ENCODE data around the gene ATP1A3. TPM values are rescaled to one million over a fixed set of nuclear protein-coding genes. Genes with fewer than 3 reads are reported as not detected.

Gene ATP1A3
- total RNA-seq, 1 experiment from 2014 or later, result 8.5 TPM

GRCh38 chr19:42028304-42029216 is 34.5 kb upstream of the ATP1A3 start:
- Histone ChIP-seq H3K27me3 (replicated peaks; ENCODE audit: insufficient read depth, low read depth, low read length, poor library complexity) (no peaks in the 10 kb centered on the region), H3K9me3 (ENCODE audit: low read depth, low read length, poor library complexity, severe bottlenecking) (no peaks in the 10 kb centered on the region), H3K27ac (ENCODE audit: low read depth, low read length, poor library complexity, severe bottlenecking) (no peak overlapping the region), H3K4me3 (ENCODE audit: low read depth, low read length, poor library complexity, severe bottlenecking) (no peak overlapping the region), H3K36me3 (ENCODE audit: insufficient read depth, low read length, poor library complexity, severe bottlenecking) (no peaks in the 10 kb centered on the region), H3K4me1 (ENCODE audit: insufficient read depth, low read length, poor library complexity, severe bottlenecking) (peaks cover 10% of the 10 kb centered on the region)
- TF ChIP-seq EZH2 (IDR thresholded peaks at IDR 0.05; ENCODE audit: borderline replicate concordance, low read depth, low read length, poor library complexity, severe bottlenecking) (no peak), CTCF (conservative IDR thresholded peaks at IDR 0.05; ENCODE audit: low read depth, low read length) (peak; percentile 97)
- DNase-seq (ENCODE audit: low spot score), result peak; percentile 53
- ChIA-PET POLR2A (ENCODE audit: low non-redundant PET) (no interaction called here), CTCF (interaction anchor here (0.6 to 0.9 kb wide), 2 partner anchors 18 to 64 kb away, joined by 3 to 5 read pairs; no protein-coding TSS in a partner anchor)
- no TSS peak for BruUV-seq (replicated peaks)
- intact Hi-C loops (cut with micrococcal nuclease; ENCODE audit: unreplicated experiment), result no loop called here

GRCh38 chr19:42024622-42025111 is 30.6 kb upstream of the ATP1A3 start:
- Histone ChIP-seq H3K4me1 (ENCODE audit: insufficient read depth, low read length, poor library complexity, severe bottlenecking) (no peaks in the 10 kb centered on the region), H3K9me3 (ENCODE audit: low read depth, low read length, poor library complexity, severe bottlenecking) (no peaks in the 10 kb centered on the region), H3K36me3 (ENCODE audit: insufficient read depth, low read length, poor library complexity, severe bottlenecking) (no peaks in the 10 kb centered on the region), H3K27ac (ENCODE audit: low read depth, low read length, poor library complexity, severe bottlenecking) (no peak overlapping the region), H3K27me3 (replicated peaks; ENCODE audit: insufficient read depth, low read depth, low read length, poor library complexity) (no peaks in the 10 kb centered on the region), H3K4me3 (ENCODE audit: low read depth, low read length, poor library complexity, severe bottlenecking) (no peak overlapping the region)
- intact Hi-C loops (cut with micrococcal nuclease; ENCODE audit: unreplicated experiment), result no loop called here
- TF ChIP-seq EZH2 (IDR thresholded peaks at IDR 0.05; ENCODE audit: borderline replicate concordance, low read depth, low read length, poor library complexity, severe bottlenecking) (no peak), CTCF (conservative IDR thresholded peaks at IDR 0.05; ENCODE audit: low read depth, low read length) (no peak)
- BruUV-seq (replicated peaks), result no TSS peak
- CTCF ChIA-PET, result no interaction called here
- no peak for DNase-seq (ENCODE audit: low spot score)
- POLR2A ChIA-PET (ENCODE audit: low non-redundant PET), result no interaction called here

GRCh38 chr19:42023943-42024260 is 29.9 kb upstream of the ATP1A3 start:
- TF ChIP-seq CTCF (conservative IDR thresholded peaks at IDR 0.05; ENCODE audit: low read depth, low read length) (no peak), EZH2 (IDR thresholded peaks at IDR 0.05; ENCODE audit: borderline replicate concordance, low read depth, low read length, poor library complexity, severe bottlenecking) (no peak)
- intact Hi-C loops (cut with micrococcal nuclease; ENCODE audit: unreplicated experiment), result no loop called here
- H3K9me3 ChIP-seq (ENCODE audit: low read depth, low read length, poor library complexity, severe bottlenecking), result no peaks in the 10 kb centered on the region
- no TSS peak for BruUV-seq (replicated peaks)
- CTCF ChIA-PET, result interaction anchor here (0.9 kb wide), 1 partner anchor 11 kb away, joined by 3 read pairs; no protein-coding TSS in a partner anchor
- no peaks in the 10 kb centered on the region for H3K27me3 ChIP-seq (replicated peaks; ENCODE audit: insufficient read depth, low read depth, low read length, poor library complexity)
- no peak overlapping the region for H3K4me3 ChIP-seq (ENCODE audit: low read depth, low read length, poor library complexity, severe bottlenecking)
- H3K27ac ChIP-seq (ENCODE audit: low read depth, low read length, poor library complexity, severe bottlenecking), result no peak overlapping the region
- POLR2A ChIA-PET (ENCODE audit: low non-redundant PET), result interaction anchor here (0.6 kb wide), 1 partner anchor 161 kb away, joined by 3 read pairs; no protein-coding TSS in a partner anchor
- no peak for DNase-seq (ENCODE audit: low spot score)
- no peaks in the 10 kb centered on the region for H3K36me3 ChIP-seq (ENCODE audit: insufficient read depth, low read length, poor library complexity, severe bottlenecking)
- H3K4me1 ChIP-seq (ENCODE audit: insufficient read depth, low read length, poor library complexity, severe bottlenecking), result no peaks in the 10 kb centered on the region
